GM23338 (cell line): ENCODE data around the gene AOAH. TPM values are rescaled to one million over a fixed set of nuclear protein-coding genes. Genes with fewer than 3 reads are reported as not detected.

ENCODE experiments used
- ATAC-seq: fragments of 200-7000 bp; cut with Tn5 transposase; 3 replicates; pipeline ENCODE4 v1.9.1; 2020
- DNase-seq: peaks from one replicate; pipeline ENCODE4 v3.0.0-alpha.2; 2015; ENCODE audit warnings: low spot score
- H2AFZ ChIP-seq: fragments of 200-600 bp; sonication (generic); 2 replicates; pipeline ENCODE4 v1.8.0; 2016; ENCODE audit warnings: antibody characterized with exemption, mild to moderate bottlenecking, moderate library complexity
- H3F3A ChIP-seq: fragments of 200-600 bp; sonication (generic); replicated peaks from 2 replicates; pipeline ENCODE4 v1.8.0; 2017; ENCODE audit warnings: antibody characterized with exemption, mixed run types, low read depth
- H3K27ac ChIP-seq: fragments of 200-600 bp; sonication (generic); 2 replicates; pipeline ENCODE4 v1.6.1; 2016; ENCODE audit warnings: low read depth
- H3K27me3 ChIP-seq: fragments of 200-600 bp; sonication (generic); 2 replicates; pipeline ENCODE4 v1.8.0; 2016; ENCODE audit warnings: mild to moderate bottlenecking, mixed run types, moderate library complexity; ENCODE audit not compliant: insufficient read depth
- H3K36me3 ChIP-seq: fragments of 200-600 bp; sonication (generic); 2 replicates; pipeline ENCODE4 v1.8.0; 2016; ENCODE audit warnings: mild to moderate bottlenecking; ENCODE audit not compliant: insufficient read depth
- H3K4me1 ChIP-seq: fragments of 200-600 bp; sonication (generic); 2 replicates; pipeline ENCODE4 v1.8.0; 2016; ENCODE audit warnings: mild to moderate bottlenecking, moderate library complexity; ENCODE audit not compliant: insufficient read depth
- H3K4me2 ChIP-seq: fragments of 200-600 bp; sonication (generic); 2 replicates; pipeline ENCODE4 v1.7.1; 2017; ENCODE audit warnings: mixed run types
- H3K4me3 ChIP-seq: fragments of 200-600 bp; sonication (generic); 2 replicates; pipeline ENCODE4 v1.6.1; 2016; ENCODE audit warnings: mixed run types
- H3K79me2 ChIP-seq: fragments of 200-600 bp; sonication (generic); replicated peaks from 2 replicates; pipeline ENCODE4 v1.8.0; 2017; ENCODE audit warnings: mild to moderate bottlenecking; ENCODE audit not compliant: insufficient read depth
- H3K9me2 ChIP-seq: fragments of 200-600 bp; sonication (generic); 2 replicates; pipeline ENCODE4 v1.8.0; 2017; ENCODE audit not compliant: insufficient read depth
- H4K20me1 ChIP-seq: fragments of 200-600 bp; sonication (generic); replicated peaks from 2 replicates; pipeline ENCODE4 v1.8.0; 2017; ENCODE audit warnings: mild to moderate bottlenecking; ENCODE audit not compliant: insufficient read depth
- H3K27ac Mint-ChIP-seq: 2 replicates; pipeline ENCODE4 v1.8.0; 2020; ENCODE audit warnings: inconsistent platforms, mild to moderate bottlenecking, moderate library complexity, mixed read lengths
- H3K27me3 Mint-ChIP-seq: 3 replicates; pipeline ENCODE4 v1.8.0; 2022; ENCODE audit warnings: low read depth, mild to moderate bottlenecking, moderate library complexity, mixed read lengths, inconsistent platforms; ENCODE audit not compliant: insufficient read depth, poor library complexity
- H3K36me3 Mint-ChIP-seq: 3 replicates; pipeline ENCODE4 v1.8.0; 2021; ENCODE audit warnings: low read depth, mild to moderate bottlenecking, inconsistent platforms, moderate library complexity, mixed read lengths
- H3K4me1 Mint-ChIP-seq: 3 replicates; pipeline ENCODE4 v1.8.0; 2020; ENCODE audit warnings: mild to moderate bottlenecking, inconsistent platforms, mixed read lengths
- H3K4me3 Mint-ChIP-seq: 3 replicates; pipeline ENCODE4 v1.8.0; 2021; ENCODE audit warnings: moderate library complexity, mild to moderate bottlenecking, inconsistent platforms, mixed read lengths
- H3K9me3 Mint-ChIP-seq: 3 replicates; pipeline ENCODE4 v1.8.0; 2020; ENCODE audit warnings: moderate library complexity, mild to moderate bottlenecking, inconsistent platforms, mixed read lengths
- CREB1 ChIP-seq: fragments of 250-450 bp; sonication (Bioruptor Pico); IDR thresholded peaks from 2 replicates; pipeline ENCODE4 v1.5.0; 2020; ENCODE audit warnings: low read depth, mild to moderate bottlenecking, moderate library complexity
- CTCF ChIP-seq, 2 experiments: fragments of 200-600 bp in 1 of 2; sonication (generic) in 1 of 2; conservative IDR thresholded peaks; 2 replicates each; pipeline versions ENCODE4 v1.5.1 to v1.6.1; 2016 to 2017; ENCODE audit warnings: antibody characterized with exemption in 2 of 2, low read depth in 2 of 2, mild to moderate bottlenecking in 2 of 2, moderate library complexity in 1 of 2
- ETS1 ChIP-seq: IDR thresholded peaks from 2 replicates; pipeline ENCODE4 v1.6.1; 2016; ENCODE audit warnings: antibody characterized with exemption
- EZH2 ChIP-seq: fragments of 200-600 bp; sonication (generic); IDR thresholded peaks from one replicate; pipeline ENCODE4 v1.8.0; 2017; ENCODE audit warnings: antibody characterized with exemption, mild to moderate bottlenecking, low read depth; ENCODE audit not compliant: unreplicated experiment
- EZH2phosphoT487 ChIP-seq: fragments of 200-600 bp; sonication (generic); IDR thresholded peaks from one replicate; pipeline ENCODE4 v1.8.1; 2018; ENCODE audit warnings: antibody characterized with exemption; ENCODE audit not compliant: unreplicated experiment
- JUNB ChIP-seq: IDR thresholded peaks from one replicate; pipeline ENCODE4 v1.6.1; 2016; ENCODE audit warnings: antibody characterized with exemption; ENCODE audit not compliant: unreplicated experiment
- NANOG ChIP-seq: IDR thresholded peaks from 2 replicates; pipeline ENCODE4 v1.6.1; 2016; ENCODE audit warnings: antibody characterized with exemption, borderline replicate concordance
- POLR2AphosphoS5 ChIP-seq: IDR thresholded peaks from 2 replicates; pipeline ENCODE4 v1.6.1; 2016; ENCODE audit warnings: antibody characterized with exemption, low read depth
- REST ChIP-seq: IDR thresholded peaks from one replicate; pipeline ENCODE4 v1.6.1; 2018; ENCODE audit warnings: antibody characterized with exemption; ENCODE audit not compliant: unreplicated experiment
- STAT1 ChIP-seq: IDR thresholded peaks from one replicate; pipeline ENCODE4 v1.6.1; 2016; ENCODE audit warnings: antibody characterized with exemption; ENCODE audit not compliant: unreplicated experiment
- ZNF114 ChIP-seq: fragments of 250-450 bp; sonication (Bioruptor Pico); IDR thresholded peaks from 2 replicates; pipeline ENCODE4 v1.5.0; 2020; ENCODE audit warnings: mild to moderate bottlenecking, moderate library complexity
- ZNF331 ChIP-seq: fragments of 250-450 bp; sonication (Bioruptor Pico); IDR thresholded peaks from 2 replicates; pipeline ENCODE4 v1.5.0; 2020; ENCODE audit warnings: low read depth, mild to moderate bottlenecking, moderate library complexity
- ZNF462 ChIP-seq: fragments of 250-450 bp; sonication (Bioruptor Pico); IDR thresholded peaks from 2 replicates; pipeline ENCODE4 v1.5.0; 2020; ENCODE audit warnings: mild to moderate bottlenecking, moderate library complexity
- polyA plus RNA-seq: library from polyadenylated mRNA; unstranded; fragments of >200 nt; fragmentation: Nextera tagmentation; extraction: Ambion mirVana; gene quantifications from 2 replicates; pipeline ENCODE4 v1.2.1, GENCODE V29; 2016
- total RNA-seq: library from RNA; depleted of rRNA; stranded (reverse); fragments of >200 nt; shearing (Covaris generic); gene quantifications from 2 replicates; pipeline ENCODE4 v1.2.3, GENCODE V29; 2014

The AOAH gene
- total and polyA plus RNA-seq, 2 experiments from 2014 or later, result not detected

- no peak for TF ChIP-seq EZH2
- TF ChIP-seq POLR2AphosphoS5, result no peak
- no peak for TF ChIP-seq CTCF (conservative IDR thresholded peaks at IDR 0.05; ENCODE audit: low read depth in 2 of 2)
- no peak for TF ChIP-seq STAT1
- no peak for TF ChIP-seq EZH2phosphoT487
- TF ChIP-seq NANOG, result no peak
- no peak for TF ChIP-seq JUNB
- TF ChIP-seq ZNF331 (CRISPR knock-in tag), result no peak
- no peak for TF ChIP-seq ZNF462 (CRISPR knock-in tag)
- no peak for TF ChIP-seq REST
- TF ChIP-seq ETS1, result no peak
- no peak for TF ChIP-seq CREB1
- no peak for TF ChIP-seq ZNF114
- Mint-ChIP-seq H3K27me3 (peaks cover 6% of the 10 kb centered on the region), H3K36me3 (no peaks in the 10 kb centered on the region), H3K27ac (no peak overlapping the region), H3K4me3 (no peak overlapping the region), H3K4me1 (peaks cover 10% of the 10 kb centered on the region), H3K9me3 (no peaks in the 10 kb centered on the region)
- no peaks in the 10 kb centered on the region for H3F3A ChIP-seq
- no peak overlapping the region for H2AFZ ChIP-seq
- H3K9me2 ChIP-seq, result no peaks in the 10 kb centered on the region
- DNase-seq (no peak), ATAC-seq (no peak)
- H3K4me3 ChIP-seq, result no peak overlapping the region
- H3K4me1 ChIP-seq, result no peaks in the 10 kb centered on the region; the same call in 1 of the 2 replicates
- no peak overlapping the region for H3K4me2 ChIP-seq
- H3K36me3 ChIP-seq, result no peaks in the 10 kb centered on the region
- no peaks in the 10 kb centered on the region for H3K79me2 ChIP-seq
- H4K20me1 ChIP-seq, result no peaks in the 10 kb centered on the region
- no peak overlapping the region for H3K27ac ChIP-seq
- H3K27me3 ChIP-seq, result no peaks in the 10 kb centered on the region
These were observed 208.4 kb downstream of the AOAH start for GRCh38 chr7:36515847-36516246.
